ENCODE data around the gene SCFD2.

Gene SCFD2

GRCh38 chr4:52968691-52969090, 397.2 kb downstream of the SCFD2 start:
- TF ChIP-seq CTCF (IDR thresholded peaks at IDR 0.05; ENCODE audit: low read length, missing control alignments): no peak
- H3K4me3 ChIP-seq (replicated peaks; ENCODE audit: low read depth, low read length): no peak overlapping the region
- no peak for DNase-seq (ENCODE audit: low read depth)

- no peak for TF ChIP-seq CTCF (IDR thresholded peaks at IDR 0.05; ENCODE audit: low read length, missing control alignments)
- no peak for DNase-seq (ENCODE audit: low read depth)
- no peak overlapping the region for H3K4me3 ChIP-seq (replicated peaks; ENCODE audit: low read depth, low read length)
Observed at GRCh38 chr4:52968241-52968640, 397.6 kb downstream of the SCFD2 start.

- DNase-seq (ENCODE audit: low read depth): no peak
- no peak for TF ChIP-seq CTCF (IDR thresholded peaks at IDR 0.05; ENCODE audit: low read length, missing control alignments)
- H3K4me3 ChIP-seq (replicated peaks; ENCODE audit: low read depth, low read length): no peak overlapping the region
Observed at GRCh38 chr4:52966781-52967180, 399.1 kb downstream of the SCFD2 start.

GRCh38 chr4:52966172-52966571, 399.7 kb downstream of the SCFD2 start:
- no peak for TF ChIP-seq CTCF (IDR thresholded peaks at IDR 0.05; ENCODE audit: low read length, missing control alignments)
- no peak for DNase-seq (ENCODE audit: low read depth)
- H3K4me3 ChIP-seq (replicated peaks; ENCODE audit: low read depth, low read length): no peak overlapping the region

GRCh38 chr4:52964561-52965101, 401.2 kb downstream of the SCFD2 start:
- H3K4me3 ChIP-seq (replicated peaks; ENCODE audit: low read depth, low read length): no peak overlapping the region
- no peak for TF ChIP-seq CTCF (IDR thresholded peaks at IDR 0.05; ENCODE audit: low read length, missing control alignments)
- DNase-seq (ENCODE audit: low read depth): no peak

- no peak for TF ChIP-seq CTCF (IDR thresholded peaks at IDR 0.05; ENCODE audit: low read length, missing control alignments)
- DNase-seq (ENCODE audit: low read depth): no peak
- no peak overlapping the region for H3K4me3 ChIP-seq (replicated peaks; ENCODE audit: low read depth, low read length)
Observed at GRCh38 chr4:52964011-52964410, 401.9 kb downstream of the SCFD2 start.

- DNase-seq (ENCODE audit: low read depth): no peak
- no peak overlapping the region for H3K4me3 ChIP-seq (replicated peaks; ENCODE audit: low read depth, low read length)
- no peak for TF ChIP-seq CTCF (IDR thresholded peaks at IDR 0.05; ENCODE audit: low read length, missing control alignments)
Observed at GRCh38 chr4:52962721-52963120, 403.1 kb downstream of the SCFD2 start.

Measured in fibroblast of pulmonary artery (primary cell).